HUES64 (cell line): ENCODE results near the gene CISD2.
"Not testable (repeated sequence)": the region's sequence is repeated elsewhere in the genome, so short reads cannot be mapped to it uniquely, and the experiment has no call there.

Experiments
- H3K27ac ChIP-seq: 2 replicates; pipeline ENCODE4 v1.7.0; 2013; ENCODE audit warnings: low read depth, low read length, inconsistent platforms
- H3K27me3 ChIP-seq: 2 replicates; pipeline ENCODE4 v1.6.1; 2013; ENCODE audit warnings: mild to moderate bottlenecking, low read length; ENCODE audit not compliant: insufficient read depth
- H3K36me3 ChIP-seq: 2 replicates; pipeline ENCODE4 v1.6.1; 2013; ENCODE audit warnings: mild to moderate bottlenecking, low read length; ENCODE audit not compliant: insufficient read depth
- H3K4me1 ChIP-seq: 2 replicates; pipeline ENCODE4 v1.6.1; 2013; ENCODE audit warnings: mild to moderate bottlenecking, low read length, moderate library complexity; ENCODE audit not compliant: insufficient read depth
- H3K4me3 ChIP-seq: 2 replicates; pipeline ENCODE4 v1.5.1; 2013; ENCODE audit warnings: mild to moderate bottlenecking, low read length, moderate library complexity
- H3K9ac ChIP-seq: 2 replicates; pipeline ENCODE4 v1.6.1; 2013; ENCODE audit warnings: mild to moderate bottlenecking, low read depth, low read length
- H3K9me3 ChIP-seq: 2 replicates; pipeline ENCODE4 v1.6.1; 2013; ENCODE audit warnings: low read depth, low read length; ENCODE audit not compliant: insufficient read depth
- WGBS: fragments of 150-250, 120-280 bp; methylation state at CpG from one replicate; pipeline ENCODE4 v1.1.7; 2013; ENCODE audit warnings: missing lambda C conversion rate; 5-methylcytosine and 5-hydroxymethylcytosine counted together

CISD2 gene

GRCh38 chr4:102850370-102850769 lies 18.4 kb upstream of the CISD2 start:
- no peak overlapping the region for H3K27ac ChIP-seq
- no peaks in the 10 kb centered on the region for H3K27me3 ChIP-seq
- no peaks in the 10 kb centered on the region for H3K4me1 ChIP-seq
- H3K4me3 ChIP-seq = no peak overlapping the region
- WGBS = no CpG with 5 or more reads among the region's 2 CpGs
- H3K36me3 ChIP-seq = no peaks in the 10 kb centered on the region
- H3K9ac ChIP-seq = no peak overlapping the region
- H3K9me3 ChIP-seq = no peaks in the 10 kb centered on the region

- Histone ChIP-seq H3K4me3 (no peak overlapping the region), H3K9ac (no peak overlapping the region), H3K9me3 (peaks cover 5% of the 10 kb centered on the region; the same call in 1 of the 2 replicates), H3K27ac (no peak overlapping the region), H3K36me3 (no peaks in the 10 kb centered on the region), H3K27me3 (no peaks in the 10 kb centered on the region), H3K4me1 (no peaks in the 10 kb centered on the region)
- WGBS = 88% methylated on average over 1 of the region's 2 CpGs
Measured at GRCh38 chr4:102858828-102859464, 9.8 kb upstream of the CISD2 start.

GRCh38 chr4:102860611-102861324 lies 8.0 kb upstream of the CISD2 start:
- Histone ChIP-seq H3K4me3 (no peak overlapping the region), H3K27ac (no peak overlapping the region), H3K27me3 (no peaks in the 10 kb centered on the region), H3K9ac (no peak overlapping the region), H3K9me3 (peaks cover 5% of the 10 kb centered on the region; the same call in 1 of the 2 replicates), H3K4me1 (no peaks in the 10 kb centered on the region), H3K36me3 (no peaks in the 10 kb centered on the region)
- 100% methylated on average over 2 of the region's 2 CpGs for WGBS

- no CpG with 5 or more reads among the region's 1 CpG for WGBS
- peaks cover 5% of the 10 kb centered on the region; the same call in 1 of the 2 replicates for H3K9me3 ChIP-seq
- peaks cover 5% of the 10 kb centered on the region for H3K4me1 ChIP-seq
- no peak overlapping the region for H3K27ac ChIP-seq
- no peak overlapping the region for H3K9ac ChIP-seq
- no peaks in the 10 kb centered on the region for H3K36me3 ChIP-seq
- no peaks in the 10 kb centered on the region for H3K27me3 ChIP-seq
- no peak overlapping the region for H3K4me3 ChIP-seq
Measured at GRCh38 chr4:102862016-102862415, 6.8 kb upstream of the CISD2 start.

GRCh38 chr4:102862747-102863146 lies 6.0 kb upstream of the CISD2 start:
- Histone ChIP-seq H3K27me3 (no peaks in the 10 kb centered on the region), H3K9ac (no peak overlapping the region), H3K4me1 (peaks cover 10% of the 10 kb centered on the region), H3K4me3 (no peak overlapping the region), H3K27ac (no peak overlapping the region), H3K36me3 (no peaks in the 10 kb centered on the region), H3K9me3 (peaks cover 5% of the 10 kb centered on the region; the same call in 1 of the 2 replicates)
- 95% methylated on average over 1 of the region's 1 CpG for WGBS

- H3K36me3 ChIP-seq, H3K9me3 ChIP-seq, H3K9ac ChIP-seq, H3K4me3 ChIP-seq, H3K27me3 ChIP-seq, H3K27ac ChIP-seq: not testable (repeated sequence)
- WGBS = 94% methylated on average over 3 of the region's 5 CpGs
- H3K4me1 ChIP-seq = peaks cover 14% of the 10 kb centered on the region
Measured at GRCh38 chr4:102865327-102865726, 3.5 kb upstream of the CISD2 start.

- Histone ChIP-seq H3K27ac (no peak overlapping the region; the same call in 1 of the 2 replicates), H3K4me3 (peak overlapping the region; percentile 92), H3K27me3 (no peaks in the 10 kb centered on the region), H3K36me3 (no peaks in the 10 kb centered on the region), H3K9ac (peak overlapping the region; percentile 97), H3K9me3 (no peaks in the 10 kb centered on the region), H3K4me1 (peaks cover 21% of the 10 kb centered on the region)
- WGBS = 90% methylated on average over 11 of the region's 12 CpGs
Measured at GRCh38 chr4:102867278-102868152, 1.3 kb upstream of the CISD2 start.

- WGBS = 45% methylated on average over 23 of the region's 23 CpGs
- Histone ChIP-seq H3K4me1 (peaks cover 21% of the 10 kb centered on the region), H3K4me3 (peak overlapping the region; percentile 92), H3K27me3 (no peaks in the 10 kb centered on the region), H3K9me3 (no peaks in the 10 kb centered on the region), H3K9ac (peak overlapping the region; percentile 97), H3K36me3 (peaks cover 7% of the 10 kb centered on the region; the same call in 1 of the 2 replicates), H3K27ac (peak overlapping the region; percentile 97)
Measured at GRCh38 chr4:102868153-102868780, 525 bp upstream of the CISD2 start.

GRCh38 chr4:102869569-102870197 lies 891 bp downstream of the CISD2 start:
- Histone ChIP-seq H3K27me3 (no peaks in the 10 kb centered on the region), H3K9me3 (no peaks in the 10 kb centered on the region), H3K9ac (peak overlapping the region; percentile 97), H3K4me3 (peak overlapping the region; percentile 92), H3K4me1 (peaks cover 21% of the 10 kb centered on the region), H3K36me3 (peaks cover 15% of the 10 kb centered on the region), H3K27ac (peak overlapping the region; percentile 97)
- 15% methylated on average over 13 of the region's 19 CpGs for WGBS

- no peak overlapping the region for H3K27ac ChIP-seq
- 100% methylated on average over 1 of the region's 2 CpGs for WGBS
- H3K9ac ChIP-seq = no peak overlapping the region
- H3K36me3 ChIP-seq = peaks cover 36% of the 10 kb centered on the region
- H3K4me1 ChIP-seq = peaks cover 19% of the 10 kb centered on the region
- peaks cover 13% of the 10 kb centered on the region for H3K9me3 ChIP-seq
- no peak overlapping the region for H3K4me3 ChIP-seq
- H3K27me3 ChIP-seq = no peaks in the 10 kb centered on the region
Measured at GRCh38 chr4:102871772-102872171, 3.0 kb downstream of the CISD2 start.
